Keratinocyte (primary cell): ENCODE results near the gene C4orf50. TPM values are rescaled to one million over a fixed set of nuclear protein-coding genes. Genes with fewer than 3 reads are reported as not detected.

Experiments used
- DNase-seq: peaks from one replicate; pipeline ENCODE4 v3.0.0-alpha.2; 2011; ENCODE audit warnings: low read depth, missing footprints, low spot score
- FAIRE-seq: peaks from 2 replicates; lab custom pipeline; 2011; peaks lifted over from hg19 to GRCh38; lab: Jason Lieb, UNC
- H2AFZ ChIP-seq: 2 replicates; pipeline ENCODE4 v1.6.0; 2012; ENCODE audit warnings: low read length, control low read depth, inconsistent platforms; ENCODE audit not compliant: control insufficient read depth
- H3K27ac ChIP-seq: 2 replicates; pipeline ENCODE4 v1.5.1; 2011; ENCODE audit warnings: low read length; ENCODE audit not compliant: control insufficient read depth, insufficient read depth
- H3K27me3 ChIP-seq: 3 replicates; pipeline ENCODE4 v1.6.0; 2011; ENCODE audit warnings: low read length; ENCODE audit not compliant: control insufficient read depth, insufficient read depth; ENCODE audit errors: extremely low read depth
- H3K36me3 ChIP-seq, 2 experiments: 2 replicates in 1 of 2; 3 replicates in 1 of 2; pipeline ENCODE4 v1.5.1; 2011; ENCODE audit warnings: low read length in 2 of 2, mild to moderate bottlenecking in 1 of 2; ENCODE audit not compliant: control insufficient read depth in 2 of 2, insufficient read depth in 2 of 2; ENCODE audit errors: extremely low read depth in 1 of 2
- H3K4me1 ChIP-seq: 3 replicates; pipeline ENCODE4 v1.5.1; 2011; ENCODE audit warnings: low read length; ENCODE audit not compliant: control insufficient read depth, insufficient read depth; ENCODE audit errors: extremely low read depth
- H3K4me2 ChIP-seq: 3 replicates; pipeline ENCODE4 v1.6.0; 2011; ENCODE audit warnings: low read depth, low read length; ENCODE audit not compliant: control insufficient read depth, insufficient read depth; ENCODE audit errors: extremely low read depth
- H3K4me3 ChIP-seq, 3 experiments: fragments of 200-600 bp in 1 of 3; sonication (generic) in 1 of 3; 2 replicates in 2 of 3; 3 replicates in 1 of 3; pipeline ENCODE4 v1.5.1; 2011 to 2016; ENCODE audit warnings: low read length in 3 of 3, mild to moderate bottlenecking in 3 of 3, control low read depth in 2 of 3, inconsistent platforms in 1 of 3, low read depth in 1 of 3, mixed read lengths in 1 of 3, mixed run types in 1 of 3, moderate library complexity in 1 of 3; ENCODE audit not compliant: control insufficient read depth in 2 of 3, insufficient read depth in 2 of 3; ENCODE audit errors: extremely low read depth in 1 of 3
- H3K79me2 ChIP-seq: 2 replicates; pipeline ENCODE4 v1.6.0; 2012; ENCODE audit warnings: low read length; ENCODE audit not compliant: control insufficient read depth, insufficient read depth
- H3K9ac ChIP-seq: 3 replicates; pipeline ENCODE4 v1.6.0; 2011; ENCODE audit warnings: low read length; ENCODE audit not compliant: control insufficient read depth, insufficient read depth; ENCODE audit errors: extremely low read depth
- H3K9me1 ChIP-seq: 3 replicates; pipeline ENCODE4 v1.6.0; 2011; ENCODE audit warnings: low read length; ENCODE audit not compliant: control insufficient read depth, insufficient read depth; ENCODE audit errors: extremely low read depth
- H3K9me3 ChIP-seq: 2 replicates; pipeline ENCODE4 v1.5.1; 2012; ENCODE audit warnings: low read depth, low read length; ENCODE audit not compliant: control insufficient read depth
- H4K20me1 ChIP-seq: 3 replicates; pipeline ENCODE4 v1.6.0; 2011; ENCODE audit warnings: low read length; ENCODE audit not compliant: control insufficient read depth, insufficient read depth; ENCODE audit errors: extremely low read depth
- CTCF ChIP-seq, 3 experiments: IDR thresholded peaks in 1 of 3; conservative IDR thresholded peaks in 1 of 3; optimal IDR thresholded peaks in 1 of 3; 2 replicates in 2 of 3; 3 replicates in 1 of 3; pipeline versions ENCODE3 to v1.5.1; 2011; ENCODE audit warnings: low read length in 3 of 3, mild to moderate bottlenecking in 3 of 3, moderate library complexity in 2 of 3, control low read depth in 1 of 3, inconsistent platforms in 1 of 3; ENCODE audit not compliant: insufficient read depth in 2 of 3; ENCODE audit errors: extremely low read depth in 1 of 3
- EZH2 ChIP-seq: IDR thresholded peaks from one replicate; pipeline ENCODE4 v1.6.1; 2012; ENCODE audit warnings: inconsistent platforms, mild to moderate bottlenecking, low read length, moderate library complexity
- dilution Hi-C: fragments of 300-500 bp; cut with MboI; formaldehyde crosslinking; loops from one replicate; pipeline ENCODE4 v1.7.0; 2020; ENCODE audit warnings: low sequenced_read_pairs; ENCODE audit not compliant: extremely low pct_ligation_motif_present
- polyA plus RNA-seq, 5 experiments: library from polyadenylated mRNA; depleted of rRNA in 3 of 5; stranded (reverse) in 3 of 5; stranded (forward) in 1 of 5; unstranded in 1 of 5; fragments of >200 nt; gene quantifications; 1 replicate in 1 of 5; 2 replicates in 3 of 5; 3 replicates in 1 of 5; pipeline versions ENCODE4 v1.2.1 to v1.2.3, GENCODE V29; 2011 to 2012; ENCODE audit warnings: missing spikeins in 2 of 5, low read depth in 1 of 5, low replicate concordance in 1 of 5

Gene C4orf50
- polyA plus RNA-seq, 1 donor (not counting 4 experiments of a cell fraction or from before 2014, with no cell fraction given), result not detected

- Histone ChIP-seq H2AFZ (no peak overlapping the region), H3K4me2 (no peak overlapping the region), H4K20me1 (no peaks in the 10 kb centered on the region), H3K9me1 (no peaks in the 10 kb centered on the region), H3K27me3 (no peaks in the 10 kb centered on the region), H3K9ac (no peak overlapping the region), H3K27ac (no peak overlapping the region), H3K9me3 (peaks cover 21% of the 10 kb centered on the region), H3K4me3 (no peak overlapping the region), H3K79me2 (no peaks in the 10 kb centered on the region), H3K4me1 (no peaks in the 10 kb centered on the region), H3K36me3 (no peaks in the 10 kb centered on the region)
- FAIRE-seq (no peak), DNase-seq (no peak)
- TF ChIP-seq CTCF (optimal IDR thresholded peaks at IDR 0.05 in 1 of 3, IDR thresholded peaks at IDR 0.05 in 1 of 3, conservative IDR thresholded peaks at IDR 0.05 in 1 of 3; ENCODE audit: extremely low read depth in 1 of 3, insufficient read depth in 2 of 3, low read length in 3 of 3) (no peak), EZH2 (no peak)
- dilution Hi-C loops, result no loop called here
Measured at GRCh38 chr4:6059375-6059805, 41.2 kb upstream of the C4orf50 start.

DNA sequence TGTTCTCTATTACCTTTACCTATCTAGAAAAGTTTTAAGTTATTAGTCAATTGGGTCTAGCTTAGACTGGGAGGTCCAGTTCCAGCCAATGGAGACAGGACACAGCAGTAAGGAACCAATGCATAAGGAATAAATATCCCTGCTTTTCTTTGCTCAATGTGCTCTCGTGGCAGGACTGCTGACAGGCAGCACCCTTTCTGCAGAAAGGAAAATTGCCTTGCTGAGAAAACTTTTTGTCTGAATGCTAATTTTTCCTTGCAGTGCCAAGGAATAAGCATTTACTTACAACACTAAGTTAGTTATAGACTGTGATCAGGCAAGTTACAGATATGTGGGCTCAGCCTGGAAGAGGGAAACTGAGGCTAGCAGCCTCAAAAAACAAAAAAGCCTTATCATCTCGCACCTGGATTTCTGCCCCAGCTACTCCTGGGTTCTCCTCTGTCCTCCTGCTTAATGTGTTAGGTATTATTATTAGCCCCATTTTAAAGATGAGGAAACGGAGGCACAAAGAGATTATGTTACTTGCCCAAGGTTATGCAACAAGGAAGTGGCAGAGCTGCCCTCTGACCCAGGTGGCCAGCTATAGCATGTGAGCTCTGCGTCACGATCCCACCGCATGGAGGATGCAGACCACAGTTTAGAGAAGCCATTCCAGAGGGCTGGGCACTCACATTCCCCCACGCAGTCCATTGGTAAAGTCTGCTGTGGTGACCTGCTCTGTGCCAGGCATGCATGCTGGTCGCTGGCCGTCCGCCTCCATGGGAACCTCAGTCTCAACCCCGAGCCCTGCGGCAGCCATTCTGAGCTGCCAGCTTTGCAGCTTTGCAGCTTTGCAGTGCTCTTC lies 40.5 kb upstream of the C4orf50 start:
- Histone ChIP-seq H3K9ac (no peak overlapping the region), H3K27ac (no peak overlapping the region), H3K79me2 (no peaks in the 10 kb centered on the region), H3K9me1 (no peaks in the 10 kb centered on the region), H3K27me3 (no peaks in the 10 kb centered on the region), H3K4me3 (no peak overlapping the region), H3K9me3 (peaks cover 21% of the 10 kb centered on the region), H2AFZ (no peak overlapping the region), H3K4me2 (no peak overlapping the region), H3K36me3 (no peaks in the 10 kb centered on the region), H3K4me1 (no peaks in the 10 kb centered on the region), H4K20me1 (no peaks in the 10 kb centered on the region)
- DNase-seq (no peak), FAIRE-seq (no peak)
- TF ChIP-seq CTCF (optimal IDR thresholded peaks at IDR 0.05 in 1 of 3, IDR thresholded peaks at IDR 0.05 in 1 of 3, conservative IDR thresholded peaks at IDR 0.05 in 1 of 3; ENCODE audit: extremely low read depth in 1 of 3, insufficient read depth in 2 of 3, low read length in 3 of 3) (no peak), EZH2 (no peak)
- dilution Hi-C loops, result no loop called here
